Neural progenitor cell (in vitro differentiated cells): ENCODE data around the gene PRDM16. TPM values are rescaled to one million over a fixed set of nuclear protein-coding genes. Genes with fewer than 3 reads are reported as not detected.

ENCODE experiments used
- DNase-seq: peaks from one replicate; pipeline ENCODE4 v3.0.0-alpha.2; 2016; ENCODE audit warnings: low spot score
- H2AFZ ChIP-seq: fragments of 200-600 bp; sonication (generic); replicated peaks from 2 replicates; pipeline ENCODE4 v1.6.1; 2016; ENCODE audit warnings: antibody characterized with exemption
- H3F3A ChIP-seq: fragments of 200-600 bp; sonication (generic); 2 replicates; pipeline ENCODE4 v1.6.1; 2016; ENCODE audit warnings: antibody characterized with exemption, low read depth
- H3K27ac ChIP-seq: fragments of 200-600 bp; sonication (generic); 2 replicates; pipeline ENCODE4 v1.5.1; 2016; ENCODE audit warnings: mild to moderate bottlenecking
- H3K27me3 ChIP-seq: fragments of 200-600 bp; sonication (generic); 2 replicates; pipeline ENCODE4 v1.6.1; 2016; ENCODE audit warnings: mild to moderate bottlenecking, moderate library complexity
- H3K36me3 ChIP-seq: fragments of 200-600 bp; sonication (generic); 2 replicates; pipeline ENCODE4 v1.5.1; 2016
- H3K4me1 ChIP-seq: fragments of 200-600 bp; sonication (generic); 2 replicates; pipeline ENCODE4 v1.6.1; 2016; ENCODE audit warnings: mixed run types
- H3K4me2 ChIP-seq: fragments of 200-600 bp; sonication (generic); 2 replicates; pipeline ENCODE4 v1.6.1; 2016
- H3K4me3 ChIP-seq: fragments of 200-600 bp; sonication (generic); 2 replicates; pipeline ENCODE4 v1.5.1; 2016
- H3K79me2 ChIP-seq: fragments of 200-600 bp; sonication (generic); 2 replicates; pipeline ENCODE4 v1.6.1; 2016; ENCODE audit warnings: low read depth
- H3K9ac ChIP-seq: fragments of 200-600 bp; sonication (generic); 2 replicates; pipeline ENCODE4 v1.6.1; 2016
- H3K9me3 ChIP-seq: fragments of 200-600 bp; sonication (generic); 2 replicates; pipeline ENCODE4 v1.5.1; 2016; ENCODE audit warnings: low read depth
- H4K20me1 ChIP-seq: fragments of 200-600 bp; sonication (generic); 2 replicates; pipeline ENCODE4 v1.6.1; 2016; ENCODE audit warnings: low read depth
- H3K27ac Mint-ChIP-seq: 3 replicates; pipeline ENCODE4 v1.8.0; 2021; ENCODE audit warnings: mixed read lengths
- H3K27me3 Mint-ChIP-seq: 2 replicates; pipeline ENCODE4 v1.8.0; 2022; ENCODE audit warnings: low read depth, mild to moderate bottlenecking, inconsistent platforms, moderate library complexity, mixed read lengths; ENCODE audit not compliant: insufficient read depth
- H3K36me3 Mint-ChIP-seq: 3 replicates; pipeline ENCODE4 v1.8.0; 2021; ENCODE audit warnings: mixed read lengths
- H3K4me1 Mint-ChIP-seq: 3 replicates; pipeline ENCODE4 v1.8.0; 2021; ENCODE audit warnings: mixed read lengths
- H3K4me3 Mint-ChIP-seq: 3 replicates; pipeline ENCODE4 v1.8.0; 2021; ENCODE audit warnings: mild to moderate bottlenecking, moderate library complexity, mixed read lengths
- H3K9me3 Mint-ChIP-seq: 3 replicates; pipeline ENCODE4 v1.8.0; 2020; ENCODE audit warnings: mixed read lengths
- CTCF ChIP-seq: fragments of 200-600 bp; sonication (generic); IDR thresholded peaks from 2 replicates; pipeline ENCODE4 v1.5.1; 2017; ENCODE audit warnings: antibody characterized with exemption, mild to moderate bottlenecking
- EZH2 ChIP-seq: fragments of 200-600 bp; sonication (generic); IDR thresholded peaks from 2 replicates; pipeline ENCODE4 v1.6.1; 2017; ENCODE audit warnings: antibody characterized with exemption, mild to moderate bottlenecking, moderate library complexity
- EZH2phosphoT487 ChIP-seq: fragments of 200-600 bp; sonication (generic); IDR thresholded peaks from 2 replicates; pipeline ENCODE4 v1.6.1; 2017; ENCODE audit warnings: antibody characterized with exemption
- total RNA-seq: library from RNA; depleted of rRNA; stranded (reverse); fragments of >200 nt; gene quantifications from 2 replicates; pipeline ENCODE4 v1.2.3, GENCODE V29; 2015; ENCODE audit warnings: low replicate concordance

Gene PRDM16
- total RNA-seq, 1 donor from 2014 or later, result 1.9 TPM

GRCh38 chr1:3308053-3308452 lies 239.1 kb downstream of the PRDM16 start:
- H2AFZ ChIP-seq, result no peak overlapping the region

GRCh38 chr1:3310718-3311400 lies 241.9 kb downstream of the PRDM16 start:
- Histone ChIP-seq H3K4me1 (peaks cover 31% of the 10 kb centered on the region), H4K20me1 (peaks cover 8% of the 10 kb centered on the region), H3K4me2 (no peak overlapping the region), H3K79me2 (no peaks in the 10 kb centered on the region), H3K27me3 (peaks cover 8% of the 10 kb centered on the region), H3K9me3 (no peaks in the 10 kb centered on the region), H3K9ac (no peak overlapping the region), H3F3A (peaks cover 20% of the 10 kb centered on the region), H3K27ac (no peak overlapping the region), H2AFZ (no peak overlapping the region), H3K4me3 (no peak overlapping the region), H3K36me3 (no peaks in the 10 kb centered on the region)
- H3K27me3 Mint-ChIP-seq, result peaks cover 10% of the 10 kb centered on the region
- H3K4me1 Mint-ChIP-seq, result peaks cover 37% of the 10 kb centered on the region
- H3K27ac Mint-ChIP-seq, result peak overlapping the region; percentile 83
- H3K9me3 Mint-ChIP-seq, result no peaks in the 10 kb centered on the region
- DNase-seq, result peak; percentile 41
- H3K4me3 Mint-ChIP-seq, result no peak overlapping the region
- no peak for TF ChIP-seq CTCF
- TF ChIP-seq EZH2phosphoT487, result no peak
- no peak for TF ChIP-seq EZH2
- H3K36me3 Mint-ChIP-seq, result no peaks in the 10 kb centered on the region

More at GRCh38 chr1:3308053-3308452, 239.1 kb downstream of the PRDM16 start:
- no peaks in the 10 kb centered on the region for H3K36me3 Mint-ChIP-seq
- H3K36me3 ChIP-seq, result no peaks in the 10 kb centered on the region
- peaks cover 14% of the 10 kb centered on the region for H3K4me1 Mint-ChIP-seq
- no peak for DNase-seq
- peaks cover 14% of the 10 kb centered on the region for H3K27me3 Mint-ChIP-seq
- H3F3A ChIP-seq, result no peaks in the 10 kb centered on the region
- no peaks in the 10 kb centered on the region for H3K79me2 ChIP-seq
- no peak overlapping the region for H3K4me2 ChIP-seq
- TF ChIP-seq CTCF (no peak), EZH2 (no peak), EZH2phosphoT487 (no peak)
- no peaks in the 10 kb centered on the region for H3K9me3 Mint-ChIP-seq
- no peak overlapping the region for H3K9ac ChIP-seq
- H3K27me3 ChIP-seq, result peaks cover 7% of the 10 kb centered on the region
- H3K4me3 Mint-ChIP-seq, result no peak overlapping the region
- no peak overlapping the region for H3K27ac Mint-ChIP-seq
- H3K9me3 ChIP-seq, result no peaks in the 10 kb centered on the region
- peaks cover 3% of the 10 kb centered on the region for H3K4me1 ChIP-seq
- H3K27ac ChIP-seq, result no peak overlapping the region
- no peaks in the 10 kb centered on the region for H4K20me1 ChIP-seq
- no peak overlapping the region for H3K4me3 ChIP-seq

- Mint-ChIP-seq H3K9me3 (no peaks in the 10 kb centered on the region), H3K4me1 (peaks cover 43% of the 10 kb centered on the region), H3K27ac (peak overlapping the region; percentile 83), H3K27me3 (peaks cover 10% of the 10 kb centered on the region), H3K4me3 (no peak overlapping the region), H3K36me3 (no peaks in the 10 kb centered on the region)
- Histone ChIP-seq H3K79me2 (no peaks in the 10 kb centered on the region), H2AFZ (no peak overlapping the region), H3K27ac (no peak overlapping the region), H3K9ac (no peak overlapping the region), H3K4me1 (peaks cover 37% of the 10 kb centered on the region), H3K4me3 (no peak overlapping the region), H3F3A (peaks cover 28% of the 10 kb centered on the region), H3K27me3 (peaks cover 8% of the 10 kb centered on the region), H3K9me3 (no peaks in the 10 kb centered on the region), H4K20me1 (peaks cover 8% of the 10 kb centered on the region), H3K4me2 (no peak overlapping the region), H3K36me3 (no peaks in the 10 kb centered on the region)
- no peak for DNase-seq
- TF ChIP-seq EZH2, result no peak
- no peak for TF ChIP-seq EZH2phosphoT487
- TF ChIP-seq CTCF, result no peak
Observed at GRCh38 chr1:3311711-3312110, 242.7 kb downstream of the PRDM16 start.
